Ishikawa (cell line): ENCODE data around the gene ZNF764.

Experiments
- CEBPB ChIP-seq: IDR thresholded peaks from 2 replicates; pipeline ENCODE4 v1.6.1; 2012
- CREB1 ChIP-seq: IDR thresholded peaks from 2 replicates; pipeline ENCODE4 v1.6.1; 2012; ENCODE audit warnings: low read depth
- EP300 ChIP-seq: IDR thresholded peaks from 2 replicates; pipeline ENCODE4 v1.6.1; 2012; ENCODE audit warnings: borderline replicate concordance
- FOXM1 ChIP-seq: IDR thresholded peaks from 2 replicates; pipeline ENCODE4 v1.6.1; 2012; ENCODE audit warnings: low read depth, borderline replicate concordance
- MAX ChIP-seq: IDR thresholded peaks from 2 replicates; pipeline ENCODE4 v1.6.1; 2012
- NFIC ChIP-seq: IDR thresholded peaks from 2 replicates; pipeline ENCODE4 v1.6.1; 2012
- RAD21 ChIP-seq: IDR thresholded peaks from 2 replicates; pipeline ENCODE4 v1.6.1; 2012; ENCODE audit warnings: low read depth
- REST ChIP-seq: IDR thresholded peaks from 2 replicates; pipeline ENCODE4 v1.6.1; 2012; ENCODE audit warnings: low read depth, mild to moderate bottlenecking
- TAF1 ChIP-seq: IDR thresholded peaks from 2 replicates; pipeline ENCODE4 v1.6.1; 2012; ENCODE audit warnings: low read depth, mild to moderate bottlenecking
- TCF12 ChIP-seq: IDR thresholded peaks from 2 replicates; pipeline ENCODE4 v1.6.1; 2012; ENCODE audit warnings: low read depth
- YY1 ChIP-seq: IDR thresholded peaks from 2 replicates; pipeline ENCODE4 v1.6.1; 2012; ENCODE audit warnings: low read depth
- ZBTB7A ChIP-seq: IDR thresholded peaks from 2 replicates; pipeline ENCODE4 v1.6.1; 2012; ENCODE audit warnings: low read depth

- TF ChIP-seq EP300 (no peak), CEBPB (no peak), ZBTB7A (no peak), YY1 (no peak), REST (no peak), TCF12 (no peak), CREB1 (no peak), MAX (no peak), NFIC (no peak), RAD21 (no peak), TAF1 (no peak), FOXM1 (no peak)
Measured at GRCh38 chr16:30510376-30510938, 47.7 kb downstream of the ZNF764 start.
